ENCODE results near the gene CCBE1. TPM values are rescaled to one million over a fixed set of nuclear protein-coding genes. Genes with fewer than 3 reads are reported as not detected.

Gene CCBE1
- total and polyA plus RNA-seq, 2 of the 4 experiments (the other 2 are of a cell fraction), result 64.8 to 148 TPM

- Histone ChIP-seq H2AFZ (replicated peaks; ENCODE audit: low read length, poor library complexity) (no peak overlapping the region), H3K79me1 (ENCODE audit: low read depth in 1 of 2, low read length in 2 of 2) (no peaks in the 10 kb centered on the region), H3K14ac (replicated peaks; ENCODE audit: low read depth, low read length) (no peak overlapping the region), H2BK20ac (ENCODE audit: low read depth, low read length) (no peak overlapping the region), H3K18ac (ENCODE audit: low read depth, low read length) (no peak overlapping the region), H2BK120ac (ENCODE audit: low read depth, low read length) (no peak overlapping the region), H2BK15ac (ENCODE audit: low read depth, low read length) (no peak overlapping the region), H3K4me1 (ENCODE audit: control insufficient read depth, insufficient read depth, low read length) (no peaks in the 10 kb centered on the region), H3K36me3 (ENCODE audit: control insufficient read depth, insufficient read depth, low read length) (no peaks in the 10 kb centered on the region), H3K4me3 (ENCODE audit: insufficient read depth, low read depth, low read length) (no peak overlapping the region), H4K91ac (ENCODE audit: insufficient read depth, low read depth, low read length) (no peak overlapping the region), H3K9me3 (ENCODE audit: control insufficient read depth, insufficient read depth, low read length) (no peaks in the 10 kb centered on the region; the same call in 1 of the 2 replicates), H2AK5ac (ENCODE audit: low read depth, low read length) (no peak overlapping the region), H2BK5ac (ENCODE audit: low read depth, low read length, poor library complexity, severe bottlenecking) (no peak overlapping the region), H3K23ac (ENCODE audit: low read depth, low read length) (no peak overlapping the region), H2AK9ac (replicated peaks; ENCODE audit: low read depth, low read length, poor library complexity) (no peak overlapping the region), H4K8ac (ENCODE audit: low read depth in 2 of 2, low read length in 2 of 2) (no peak overlapping the region), H3K27ac (ENCODE audit: insufficient read depth, low read length) (no peak overlapping the region), H4K5ac (ENCODE audit: low read depth, low read length) (no peak overlapping the region), H3K56ac (ENCODE audit: extremely low read depth, insufficient read depth, low read length) (no peak overlapping the region), H3K4me2 (ENCODE audit: low read depth, low read length) (no peak overlapping the region), H3K9ac (ENCODE audit: low read depth, low read length) (no peak overlapping the region), H3K4ac (ENCODE audit: low read depth, low read length) (no peak overlapping the region), H3K27me3 (ENCODE audit: control insufficient read depth, insufficient read depth, low read length) (peaks cover 15% of the 10 kb centered on the region), H3K9me1 (ENCODE audit: insufficient read depth, low read length) (no peaks in the 10 kb centered on the region), H4K20me1 (ENCODE audit: insufficient read depth, low read length) (no peaks in the 10 kb centered on the region)
- ATAC-seq (ENCODE audit: low read depth) (no peak), DNase-seq (no peak)
- CTCF ChIA-PET, result no interaction called here
- POLR2A ChIA-PET (ENCODE audit: unreplicated experiment), result no interaction called here
- intact Hi-C loops (cut with micrococcal nuclease) (loop anchor here (5.0 kb wide), 1 partner anchor 65 kb away; the partner anchor contains the start of gene CPLX4), in situ Hi-C loops (cut with MboI; ENCODE audit: low sequenced_read_pairs) (no loop called here), dilution Hi-C loops (cut with HindIII; ENCODE audit: low sequenced_read_pairs, unreplicated experiment) (no loop called here)
- BruUV-seq (replicated peaks), result no TSS peak
- TF ChIP-seq MAFK (IDR thresholded peaks at IDR 0.05; ENCODE audit: low read depth, low read length), result no peak
- TF ChIP-seq FOS (IDR thresholded peaks at IDR 0.05; ENCODE audit: low read depth, low read length), result no peak
- no peak for TF ChIP-seq CHD1 (IDR thresholded peaks at IDR 0.05; ENCODE audit: low read depth, low read length)
- TF ChIP-seq USF2 (IDR thresholded peaks at IDR 0.05; ENCODE audit: low read depth, low read length), result no peak
- TF ChIP-seq, protein P1, sequence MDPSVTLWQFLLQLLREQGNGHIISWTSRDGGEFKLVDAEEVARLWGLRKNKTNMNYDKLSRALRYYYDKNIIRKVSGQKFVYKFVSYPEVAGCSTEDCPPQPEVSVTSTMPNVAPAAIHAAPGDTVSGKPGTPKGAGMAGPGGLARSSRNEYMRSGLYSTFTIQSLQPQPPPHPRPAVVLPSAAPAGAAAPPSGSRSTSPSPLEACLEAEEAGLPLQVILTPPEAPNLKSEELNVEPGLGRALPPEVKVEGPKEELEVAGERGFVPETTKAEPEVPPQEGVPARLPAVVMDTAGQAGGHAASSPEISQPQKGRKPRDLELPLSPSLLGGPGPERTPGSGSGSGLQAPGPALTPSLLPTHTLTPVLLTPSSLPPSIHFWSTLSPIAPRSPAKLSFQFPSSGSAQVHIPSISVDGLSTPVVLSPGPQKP (IDR thresholded peaks at IDR 0.05; ENCODE audit: borderline replicate concordance, low read depth, low read length), result no peak
- no peak for TF ChIP-seq RAD21 (IDR thresholded peaks at IDR 0.05; ENCODE audit: low read length)
- no peak for TF ChIP-seq CEBPB (IDR thresholded peaks at IDR 0.05; ENCODE audit: low read depth, low read length)
- TF ChIP-seq MXI1 (IDR thresholded peaks at IDR 0.05; ENCODE audit: borderline replicate concordance, low read depth, low read length), result no peak
- no peak for TF ChIP-seq NFE2L2 (IDR thresholded peaks at IDR 0.05; ENCODE audit: low read depth, low read length)
- TF ChIP-seq RFX5 (IDR thresholded peaks at IDR 0.05; ENCODE audit: low read depth, low read length), result no peak
- TF ChIP-seq MAZ (IDR thresholded peaks at IDR 0.05; ENCODE audit: borderline replicate concordance, low read depth, low read length), result no peak
- no peak for TF ChIP-seq BHLHE40 (IDR thresholded peaks at IDR 0.05; ENCODE audit: low read depth, low read length)
- TF ChIP-seq POLR2A (IDR thresholded peaks at IDR 0.05; ENCODE audit: low read depth, low read length), result no peak
- TF ChIP-seq RCOR1 (IDR thresholded peaks at IDR 0.05; ENCODE audit: insufficient replicate concordance, low read length), result no peak
- TF ChIP-seq, protein P2, sequence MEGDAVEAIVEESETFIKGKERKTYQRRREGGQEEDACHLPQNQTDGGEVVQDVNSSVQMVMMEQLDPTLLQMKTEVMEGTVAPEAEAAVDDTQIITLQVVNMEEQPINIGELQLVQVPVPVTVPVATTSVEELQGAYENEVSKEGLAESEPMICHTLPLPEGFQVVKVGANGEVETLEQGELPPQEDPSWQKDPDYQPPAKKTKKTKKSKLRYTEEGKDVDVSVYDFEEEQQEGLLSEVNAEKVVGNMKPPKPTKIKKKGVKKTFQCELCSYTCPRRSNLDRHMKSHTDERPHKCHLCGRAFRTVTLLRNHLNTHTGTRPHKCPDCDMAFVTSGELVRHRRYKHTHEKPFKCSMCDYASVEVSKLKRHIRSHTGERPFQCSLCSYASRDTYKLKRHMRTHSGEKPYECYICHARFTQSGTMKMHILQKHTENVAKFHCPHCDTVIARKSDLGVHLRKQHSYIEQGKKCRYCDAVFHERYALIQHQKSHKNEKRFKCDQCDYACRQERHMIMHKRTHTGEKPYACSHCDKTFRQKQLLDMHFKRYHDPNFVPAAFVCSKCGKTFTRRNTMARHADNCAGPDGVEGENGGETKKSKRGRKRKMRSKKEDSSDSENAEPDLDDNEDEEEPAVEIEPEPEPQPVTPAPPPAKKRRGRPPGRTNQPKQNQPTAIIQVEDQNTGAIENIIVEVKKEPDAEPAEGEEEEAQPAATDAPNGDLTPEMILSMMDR (conservative IDR thresholded peaks at IDR 0.05; ENCODE audit: low read depth, low read length), result no peak
- no peak for TF ChIP-seq SMC3 (IDR thresholded peaks at IDR 0.05; ENCODE audit: low read depth, low read length)
- 34% methylated on average over 4 of the region's 7 CpGs; no CpG with 5 or more reads in 1 of the 2 experiments for WGBS, 2 experiments (ENCODE audit: extremely low coverage in 2 of 2, insufficient read length in 1 of 2)
These were observed 314.8 kb downstream of the CCBE1 start for GRCh38 chr18:59382383-59382782.

Data from IMR-90 (cell line).